H54 (cell line): ENCODE data around the gene MRAP2.
"Not testable (repeated sequence)": the region's sequence is repeated elsewhere in the genome, so short reads cannot be mapped to it uniquely, and the experiment has no call there.

ENCODE experiments used
- DNase-seq: peaks from one replicate; pipeline ENCODE4 v3.0.0; 2011; ENCODE audit warnings: low spot score, mixed read lengths; ENCODE audit not compliant: insufficient read length
- FAIRE-seq: peaks from 3 replicates; lab custom pipeline; 2011; peaks lifted over from hg19 to GRCh38; lab: Jason Lieb, UNC
- POLR2A ChIP-seq: IDR thresholded peaks from 2 replicates; pipeline ENCODE4 v1.6.1; 2011; ENCODE audit warnings: low read depth, mild to moderate bottlenecking, low read length

MRAP2 gene

DNA sequence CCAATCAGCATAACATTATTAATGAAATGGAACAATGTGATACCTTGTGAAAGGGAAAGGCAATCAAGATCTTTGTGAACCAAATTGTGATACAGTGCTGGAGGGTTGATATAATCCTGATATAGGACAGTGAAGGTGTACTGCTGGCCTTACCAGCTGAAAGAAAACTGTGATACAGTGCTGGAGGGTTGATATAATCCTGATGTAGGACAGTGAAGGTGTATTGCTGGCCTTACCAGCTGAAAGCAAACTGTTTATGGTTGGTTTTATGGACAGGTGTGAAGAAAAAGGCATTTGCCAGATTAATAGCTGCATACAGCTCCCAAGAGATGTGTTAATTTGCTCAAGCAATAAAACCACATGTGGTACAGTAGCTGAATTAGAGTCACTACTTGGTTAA, 73.9 kb downstream of the MRAP2 start:
- DNase-seq = no peak
- no peak for FAIRE-seq

DNA sequence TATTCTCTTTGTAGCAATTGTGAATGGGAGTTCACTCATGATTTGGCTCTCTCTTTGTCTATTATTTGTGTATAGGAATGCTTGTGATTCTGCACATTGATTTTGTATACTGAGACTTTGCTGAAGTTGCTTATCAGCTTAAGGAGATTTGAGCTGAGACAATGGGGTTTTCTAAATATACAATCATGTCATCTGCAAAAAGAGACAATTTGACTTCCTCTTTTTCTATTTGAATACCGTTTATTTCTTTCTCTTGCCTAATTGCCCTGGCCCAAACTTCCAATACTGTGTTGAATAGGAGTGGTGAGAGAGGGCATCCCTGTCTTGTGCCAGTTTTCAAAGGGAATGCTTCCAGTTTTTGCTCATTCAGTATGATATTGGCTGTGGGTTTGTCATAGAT, 77.8 kb downstream of the MRAP2 start:
- FAIRE-seq, DNase-seq: not testable (repeated sequence)

More for the DNA sequence above, 73.9 kb downstream of the MRAP2 start:
- no peak for TF ChIP-seq POLR2A

DNA sequence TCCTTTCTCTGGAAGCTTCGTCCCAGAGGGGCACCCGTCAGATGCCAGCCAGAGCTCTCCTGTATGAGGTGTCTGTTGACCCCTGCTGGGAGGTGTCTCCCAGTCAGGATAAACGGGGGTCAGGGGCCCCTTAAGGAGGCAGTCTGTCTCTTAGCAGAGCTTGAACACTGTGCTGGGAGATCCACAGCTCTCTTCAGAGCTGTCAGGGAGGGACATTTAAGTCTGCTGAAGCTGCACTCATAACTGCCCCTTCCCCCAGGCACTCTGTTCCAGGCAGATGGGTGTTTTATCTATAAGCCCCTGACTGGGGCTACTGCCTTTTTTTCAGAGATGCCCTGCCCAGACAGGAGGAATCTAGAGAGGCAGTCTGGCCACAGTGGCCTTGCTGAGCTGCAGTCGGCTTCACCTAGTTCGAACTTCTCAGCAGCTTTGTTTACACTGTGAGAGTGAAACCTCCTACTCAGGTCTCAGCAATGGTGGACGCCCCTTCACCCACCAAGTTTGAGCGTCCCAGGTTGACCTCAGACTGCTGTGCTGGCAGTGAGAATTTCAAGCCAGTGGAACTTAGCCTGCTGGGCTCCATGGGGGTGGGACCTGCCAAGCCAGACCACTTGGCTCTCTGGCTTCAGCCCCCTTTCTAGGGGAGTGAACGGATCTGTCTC, 81.5 kb downstream of the MRAP2 start:
- not testable (repeated sequence) for FAIRE-seq, DNase-seq

DNA sequence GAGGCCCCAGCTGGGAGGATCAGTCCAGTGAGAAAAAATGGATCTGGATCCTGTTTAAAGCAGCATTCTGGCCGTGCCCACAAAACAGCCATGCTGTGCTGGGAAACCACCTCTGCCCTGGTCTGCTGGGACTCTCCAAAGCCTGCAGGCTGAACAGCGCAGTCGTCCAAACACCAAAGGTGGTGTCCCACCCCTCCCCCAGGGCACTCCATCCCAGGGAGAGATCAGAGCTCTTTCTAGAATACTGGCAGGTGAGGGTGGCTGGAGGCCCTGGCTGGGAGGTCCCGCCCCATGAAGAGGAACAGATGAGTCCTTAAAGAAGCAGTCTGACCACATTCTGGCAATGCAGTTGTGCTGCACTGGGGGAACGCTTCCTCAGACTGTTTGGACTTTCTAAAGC, 84.6 kb downstream of the MRAP2 start:
- TF ChIP-seq POLR2A = no peak
- no peak for FAIRE-seq
- DNase-seq = no peak

DNA sequence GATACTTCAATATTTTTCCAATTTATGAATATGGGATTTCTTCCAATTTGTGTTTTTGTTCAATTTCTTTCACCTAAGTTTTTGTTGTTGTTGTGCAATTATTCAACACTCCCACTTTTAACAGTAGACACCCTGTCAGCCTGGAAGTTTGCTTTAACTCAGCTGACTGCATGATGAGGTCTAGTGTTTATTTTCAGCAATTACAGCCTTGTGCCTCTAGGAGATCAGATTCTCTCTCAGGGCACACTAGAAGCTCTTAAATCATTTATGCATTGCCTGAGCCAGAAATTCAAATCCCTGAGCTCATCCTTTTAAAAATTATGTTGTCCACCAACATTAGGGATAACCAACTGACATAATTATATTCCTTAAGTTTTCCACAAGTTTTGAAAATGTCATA, 85.7 kb downstream of the MRAP2 start:
- FAIRE-seq (no peak), DNase-seq (peak; percentile 6)
- no peak for TF ChIP-seq POLR2A

DNA sequence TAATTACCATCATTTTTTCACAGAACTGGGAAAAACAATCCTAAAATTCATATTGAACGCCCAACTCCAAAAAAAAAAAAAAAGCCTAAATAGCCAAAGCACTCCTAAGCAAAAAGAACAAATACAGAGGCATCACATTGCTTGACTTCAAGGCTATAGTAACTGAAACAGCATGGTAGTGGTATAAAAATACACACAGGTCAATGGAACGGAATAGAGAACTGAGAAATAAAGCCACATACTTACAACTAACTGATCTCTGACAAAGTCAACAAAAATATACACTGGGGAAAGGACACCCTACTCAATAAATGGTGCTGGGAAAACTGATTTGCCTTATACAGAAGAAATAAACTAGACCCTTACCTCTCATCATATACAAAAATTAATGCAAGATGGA, 89.6 kb downstream of the MRAP2 start:
- FAIRE-seq (no peak), DNase-seq (no peak)
- no peak for TF ChIP-seq POLR2A

DNA sequence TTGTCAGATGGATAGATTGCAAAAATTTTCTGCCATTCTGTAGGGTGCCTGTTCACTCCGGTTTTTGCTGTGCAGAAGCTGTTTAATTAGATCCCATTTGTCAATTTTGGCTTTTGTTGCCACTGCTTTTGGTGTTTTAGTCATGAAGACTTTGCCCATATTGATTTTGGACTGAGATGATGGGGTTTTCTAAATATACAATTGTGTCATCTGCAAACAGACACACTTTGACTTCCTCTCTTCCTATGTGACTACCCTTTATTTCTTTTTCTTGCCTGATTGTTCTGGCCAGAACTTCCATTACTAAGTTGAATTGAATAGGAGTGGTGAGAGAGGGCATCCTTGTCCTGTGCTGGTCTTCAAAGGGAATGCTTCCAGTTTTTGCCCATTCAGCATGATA, 96.0 kb downstream of the MRAP2 start:
- FAIRE-seq, DNase-seq: not testable (repeated sequence)

DNA sequence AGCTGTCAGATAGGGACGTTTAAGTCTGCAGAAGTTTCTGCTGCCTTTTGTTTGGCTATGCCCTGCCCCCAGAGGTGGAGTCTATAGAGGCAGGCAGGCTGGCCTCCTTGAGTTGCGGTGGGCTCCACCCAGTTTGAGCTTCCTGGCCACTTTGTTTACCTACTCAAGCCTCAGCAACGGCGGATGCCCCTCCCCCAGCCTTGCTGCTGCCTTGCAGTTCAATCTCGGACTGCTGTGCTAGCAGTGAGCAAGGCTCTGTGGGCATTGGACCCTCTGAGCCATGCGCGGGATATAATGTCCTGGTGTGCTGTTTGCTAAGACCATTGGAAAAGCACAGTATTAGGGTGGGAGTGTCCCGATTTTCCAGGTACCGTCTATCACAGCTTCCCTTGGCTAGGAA, 99.8 kb downstream of the MRAP2 start:
- not testable (repeated sequence) for FAIRE-seq, DNase-seq

DNA sequence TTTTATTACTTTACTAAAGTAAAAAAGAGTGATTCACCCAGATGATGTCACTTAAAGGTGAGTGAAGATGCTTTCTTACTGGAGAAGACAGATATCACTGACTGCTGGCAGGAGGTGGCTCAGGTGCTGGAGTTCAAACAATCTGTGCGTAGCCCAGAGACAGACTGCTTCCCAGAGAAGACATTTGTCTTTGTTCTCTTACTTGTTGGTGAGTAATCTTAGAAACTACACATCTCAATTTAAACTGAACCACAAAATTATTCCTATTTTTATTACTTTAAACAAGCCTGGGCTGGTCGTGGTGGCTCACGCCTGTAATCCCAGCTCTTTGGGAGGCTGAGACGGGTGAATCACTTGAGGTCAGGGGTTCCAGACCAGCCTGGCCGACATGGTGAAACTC, 101.7 kb downstream of the MRAP2 start:
- no peak for FAIRE-seq
- no peak for TF ChIP-seq POLR2A
- DNase-seq = no peak

DNA sequence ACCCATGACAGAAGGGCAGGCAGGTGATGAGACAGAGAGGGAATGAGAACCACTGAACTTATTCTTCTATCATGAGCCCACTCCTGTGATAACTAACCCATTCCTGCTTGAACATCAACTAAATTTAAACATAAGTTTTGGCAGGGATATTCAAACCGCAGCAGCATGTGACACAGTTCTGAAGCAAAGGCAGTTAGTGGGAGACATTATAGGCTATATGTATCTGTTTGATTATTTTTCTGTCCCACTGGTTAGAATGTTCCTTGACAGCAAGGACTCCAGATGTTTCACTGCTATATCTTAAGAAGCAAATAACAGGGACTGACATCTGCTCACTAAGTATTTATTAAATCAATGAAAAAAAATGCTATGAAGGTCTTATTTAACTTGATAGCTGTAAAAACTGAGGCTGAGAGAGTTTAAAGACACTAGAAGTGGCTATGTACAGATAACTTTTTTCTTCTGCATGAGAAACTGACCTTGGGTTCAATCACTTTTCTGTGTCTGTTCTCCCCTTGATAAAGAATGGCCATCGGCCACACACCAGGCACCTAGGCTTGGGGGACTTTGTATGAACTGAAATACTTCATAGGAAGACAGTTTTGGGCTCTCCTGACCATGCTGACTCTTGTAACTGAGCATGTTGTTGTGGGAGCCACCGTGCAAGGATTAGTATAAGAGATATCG, 102.9 kb downstream of the MRAP2 start:
- DNase-seq (no peak), FAIRE-seq (no peak)
- TF ChIP-seq POLR2A = no peak

DNA sequence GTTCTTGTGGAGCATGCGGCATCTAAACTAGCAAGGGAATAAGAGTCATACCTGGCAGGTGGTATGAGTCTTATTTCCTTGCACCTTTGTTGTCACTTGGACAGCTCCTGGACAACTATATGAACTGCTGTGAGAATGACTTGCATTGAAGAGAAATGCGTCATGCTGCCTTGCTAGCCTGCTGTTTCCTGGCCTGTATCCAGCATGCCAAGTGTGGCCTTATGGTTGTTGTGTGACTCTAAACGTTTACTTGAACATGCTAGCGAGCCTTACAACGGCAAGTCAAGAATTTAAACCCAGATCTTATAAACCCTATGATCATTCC, 103.4 kb downstream of the MRAP2 start:
- no peak for TF ChIP-seq POLR2A
- FAIRE-seq (peak; percentile 55), DNase-seq (no peak)

DNA sequence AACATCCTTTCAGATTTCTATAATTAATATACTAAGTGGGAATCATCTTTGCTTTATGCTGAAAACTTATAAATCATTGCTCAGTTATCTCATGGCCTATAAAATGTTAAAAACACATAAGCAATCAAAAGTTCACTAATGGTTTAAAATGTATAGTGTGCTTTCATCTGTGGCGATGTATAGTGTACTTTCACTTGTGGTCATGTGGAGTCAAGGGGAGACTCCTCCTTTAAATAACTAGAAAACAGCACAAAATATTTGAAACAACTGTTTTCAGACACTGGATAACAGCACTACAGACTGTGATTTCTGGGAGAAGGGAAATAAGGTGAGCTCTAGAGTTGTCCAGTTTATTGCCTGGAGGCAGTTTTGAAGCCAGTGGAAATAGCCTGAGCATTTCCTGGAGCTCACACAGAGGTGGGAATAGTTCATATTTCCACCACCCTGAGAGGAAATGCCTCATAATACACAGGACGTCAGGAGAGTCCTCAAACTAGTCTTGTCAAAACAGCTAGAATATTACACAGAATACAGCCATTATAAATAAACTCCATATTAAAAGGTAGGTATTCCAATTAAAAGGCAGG, 104.5 kb downstream of the MRAP2 start:
- no peak for DNase-seq
- no peak for FAIRE-seq

DNA sequence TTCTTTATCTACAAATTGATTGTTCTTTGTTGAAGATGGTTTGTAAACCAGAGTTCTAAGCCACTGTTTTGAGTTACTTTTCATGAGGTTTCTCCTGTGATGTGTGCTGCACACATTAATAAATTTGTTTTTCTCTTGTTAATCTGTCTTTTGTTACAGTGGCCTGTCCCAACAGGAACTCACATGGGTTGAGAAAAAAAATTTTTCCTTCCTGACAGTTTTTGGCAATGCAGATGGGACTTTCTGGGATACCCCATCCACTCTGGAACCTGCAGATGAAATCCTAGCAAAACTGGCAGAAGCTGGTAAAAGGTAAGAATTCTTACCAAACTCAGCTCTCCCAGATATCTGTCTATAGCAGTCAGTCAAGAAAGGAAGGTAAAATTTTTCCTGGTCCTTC, 105.7 kb downstream of the MRAP2 start:
- FAIRE-seq = no peak
- DNase-seq = no peak
- no peak for TF ChIP-seq POLR2A

More for the DNA sequence above, 104.5 kb downstream of the MRAP2 start:
- no peak for TF ChIP-seq POLR2A
